Fibroblast of villous mesenchyme (primary cell): ENCODE data around the gene FAM174B. TPM values are rescaled to one million over a fixed set of nuclear protein-coding genes. Genes with fewer than 3 reads are reported as not detected.
A peak's percentile ranks its signal among the peaks of the same experiment; 100 is the strongest.

ENCODE experiments used
- DNase-seq: peaks from one replicate; pipeline ENCODE4 v3.0.0-alpha.2; 2010; ENCODE audit warnings: low read depth
- H3K4me3 ChIP-seq: 2 replicates; pipeline ENCODE4 v1.5.1; 2011; ENCODE audit warnings: low read depth, mild to moderate bottlenecking, low read length
- CTCF ChIP-seq: IDR thresholded peaks from 2 replicates; pipeline ENCODE4 v1.5.1; 2012; ENCODE audit warnings: low read depth, mild to moderate bottlenecking, low read length; ENCODE audit not compliant: insufficient read depth
- total RNA-seq: library from RNA; depleted of rRNA; stranded (reverse); fragments of >200 nt; gene quantifications from 2 replicates; pipeline ENCODE4 v1.2.3, GENCODE V29; 2012

The FAM174B gene
- total RNA-seq, 1 donor: 3.9 TPM

- no peak overlapping the region for H3K4me3 ChIP-seq
- DNase-seq: peak; percentile 39
- no peak for TF ChIP-seq CTCF
Measured at GRCh38 chr15:92603743-92604470, 51.7 kb downstream of the FAM174B start.

GRCh38 chr15:92603278-92603677, 52.3 kb downstream of the FAM174B start:
- TF ChIP-seq CTCF: no peak
- no peak for DNase-seq
- no peak overlapping the region for H3K4me3 ChIP-seq

- H3K4me3 ChIP-seq: no peak overlapping the region
- DNase-seq: no peak
- TF ChIP-seq CTCF: no peak
Measured at GRCh38 chr15:92602267-92602593, 53.3 kb downstream of the FAM174B start.

GRCh38 chr15:92601592-92602266, 53.8 kb downstream of the FAM174B start:
- TF ChIP-seq CTCF: no peak
- DNase-seq: no peak

GRCh38 chr15:92600856-92601255, 54.7 kb downstream of the FAM174B start:
- no peak overlapping the region for H3K4me3 ChIP-seq
- no peak for TF ChIP-seq CTCF
- no peak for DNase-seq

More at GRCh38 chr15:92601592-92602266, 53.8 kb downstream of the FAM174B start:
- no peak overlapping the region for H3K4me3 ChIP-seq

- no peak overlapping the region for H3K4me3 ChIP-seq
- TF ChIP-seq CTCF: no peak
- peak; percentile 94 for DNase-seq
Measured at GRCh38 chr15:92599394-92599970, 56.1 kb downstream of the FAM174B start.
